Large intestine (tissue), 3 donors: ENCODE measurements around the gene EPM2A. TPM values are rescaled to one million over a fixed set of nuclear protein-coding genes. Genes with fewer than 3 reads are reported as not detected.
"Not testable (repeated sequence)": the region's sequence is repeated elsewhere in the genome, so short reads cannot be mapped to it uniquely, and the experiment has no call there.

Source experiments
- DNase-seq, 2 donors: peaks; one replicate each; pipeline versions ENCODE4 v3.0.0 to v3.0.0-alpha.2; 2013
- H3K27ac ChIP-seq: one replicate; pipeline ENCODE4 v1.5.1; 2013; ENCODE audit warnings: low read length
- H3K27me3 ChIP-seq: 2 replicates; pipeline ENCODE4 v1.6.1; 2013; ENCODE audit warnings: low read length; ENCODE audit not compliant: control insufficient read depth, insufficient read depth
- H3K36me3 ChIP-seq: 2 replicates; pipeline ENCODE4 v1.6.1; 2013; ENCODE audit warnings: low read length; ENCODE audit not compliant: control insufficient read depth, insufficient read depth
- H3K4me1 ChIP-seq: one replicate; pipeline ENCODE4 v1.6.1; 2013; ENCODE audit warnings: low read length; ENCODE audit not compliant: control insufficient read depth, insufficient read depth
- H3K4me3 ChIP-seq: one replicate; pipeline ENCODE4 v1.5.1; 2013; ENCODE audit warnings: low read length
- H3K9me3 ChIP-seq: one replicate; pipeline ENCODE4 v1.6.1; 2013; ENCODE audit warnings: mild to moderate bottlenecking, low read depth, low read length, moderate library complexity; ENCODE audit not compliant: control insufficient read depth
- WGBS: methylation state at CpG from one replicate; pipeline ENCODE4 v1.1.5; 2013; ENCODE audit warnings: low lambda C conversion rate; ENCODE audit not compliant: insufficient coverage; 5-methylcytosine and 5-hydroxymethylcytosine counted together
- polyA plus RNA-seq: library from polyadenylated mRNA; unstranded; fragments of 120-200 nt; gene quantifications from one replicate; pipeline ENCODE4 v1.2.1, GENCODE V29; 2013

EPM2A gene
- polyA plus RNA-seq, 1 donor = 7.0 TPM

GRCh38 chr6:145755682-145756081, 20.4 kb upstream of the EPM2A start:
- Histone ChIP-seq H3K27me3 (no peaks in the 10 kb centered on the region), H3K9me3 (no peaks in the 10 kb centered on the region), H3K36me3 (no peaks in the 10 kb centered on the region), H3K4me3 (no peak overlapping the region), H3K4me1 (no peaks in the 10 kb centered on the region), H3K27ac (no peak overlapping the region)
- DNase-seq = no peak

GRCh38 chr6:145752638-145753037, 17.3 kb upstream of the EPM2A start:
- DNase-seq = no peak
- no peak overlapping the region for H3K27ac ChIP-seq
- H3K9me3 ChIP-seq = no peaks in the 10 kb centered on the region
- H3K4me1 ChIP-seq = no peaks in the 10 kb centered on the region
- no peak overlapping the region for H3K4me3 ChIP-seq
- no CpG with 5 or more reads among the region's 2 CpGs for WGBS
- no peaks in the 10 kb centered on the region for H3K36me3 ChIP-seq
- H3K27me3 ChIP-seq = no peaks in the 10 kb centered on the region

DNA sequence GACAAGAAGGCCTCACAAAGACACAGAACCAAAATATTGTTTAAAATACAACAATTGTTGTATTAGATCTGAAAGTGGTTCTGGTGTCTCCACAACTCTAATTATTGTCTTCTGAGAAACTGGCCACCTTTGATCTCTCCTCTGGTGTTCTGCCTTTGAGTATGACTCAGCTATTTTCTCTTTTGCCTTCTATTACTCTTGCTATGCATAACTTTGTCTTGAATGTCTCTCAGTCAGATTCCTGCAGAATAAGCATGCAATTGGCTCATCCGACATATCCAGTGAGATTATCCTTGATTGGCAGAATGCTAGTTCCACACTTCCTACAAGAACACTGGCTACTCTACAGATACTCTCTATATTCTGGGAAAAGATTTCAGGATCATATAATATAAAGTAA, 14.3 kb upstream of the EPM2A start:
- no peaks in the 10 kb centered on the region for H3K27me3 ChIP-seq
- no CpG with 5 or more reads among the region's 1 CpG for WGBS
- H3K4me3 ChIP-seq = no peak overlapping the region
- no peaks in the 10 kb centered on the region for H3K9me3 ChIP-seq
- no peaks in the 10 kb centered on the region for H3K36me3 ChIP-seq
- H3K4me1 ChIP-seq = no peaks in the 10 kb centered on the region
- DNase-seq = peak; percentile 31 to 72
- no peak overlapping the region for H3K27ac ChIP-seq

GRCh38 chr6:145745861-145746260, 10.5 kb upstream of the EPM2A start:
- H3K4me1 ChIP-seq = no peaks in the 10 kb centered on the region
- DNase-seq = no peak
- no peaks in the 10 kb centered on the region for H3K9me3 ChIP-seq
- H3K36me3 ChIP-seq = no peaks in the 10 kb centered on the region
- WGBS = no CpG with 5 or more reads among the region's 1 CpG
- no peak overlapping the region for H3K27ac ChIP-seq
- no peaks in the 10 kb centered on the region for H3K27me3 ChIP-seq
- H3K4me3 ChIP-seq = no peak overlapping the region

DNA sequence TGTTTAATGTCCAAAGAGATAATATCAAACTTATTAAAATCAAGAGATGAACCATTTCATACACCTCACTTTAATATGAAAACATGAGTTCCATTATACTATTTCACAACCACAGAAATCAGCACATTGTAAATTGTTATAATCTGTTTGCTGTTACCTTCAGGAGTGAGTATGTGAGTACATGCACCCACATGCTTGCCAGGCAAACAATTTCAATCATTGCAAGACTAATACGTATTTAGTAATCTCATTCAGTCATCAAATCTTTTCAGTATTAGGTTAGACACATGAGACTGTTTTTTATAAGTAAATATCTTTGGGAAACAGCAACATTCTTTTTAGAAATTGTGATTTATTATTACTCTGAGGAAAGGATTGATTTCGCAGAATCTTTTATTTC, 9.3 kb upstream of the EPM2A start:
- Histone ChIP-seq H3K4me1 (no peaks in the 10 kb centered on the region), H3K27me3 (no peaks in the 10 kb centered on the region), H3K4me3 (no peak overlapping the region), H3K9me3 (no peaks in the 10 kb centered on the region), H3K36me3 (no peaks in the 10 kb centered on the region), H3K27ac (no peak overlapping the region)
- no CpG with 5 or more reads among the region's 2 CpGs for whole genome bisulfite sequencing
- no peak for DNase-seq

- no peak overlapping the region for H3K27ac ChIP-seq
- no peaks in the 10 kb centered on the region for H3K9me3 ChIP-seq
- H3K36me3 ChIP-seq = no peaks in the 10 kb centered on the region
- no peak overlapping the region for H3K4me3 ChIP-seq
- 100% methylated on average over 1 of the region's 2 CpGs for whole genome bisulfite sequencing
- no peaks in the 10 kb centered on the region for H3K27me3 ChIP-seq
- no peak for DNase-seq
- H3K4me1 ChIP-seq = no peaks in the 10 kb centered on the region
Measured at GRCh38 chr6:145743332-145743731, 8.0 kb upstream of the EPM2A start.

- H3K9me3 ChIP-seq, H3K4me3 ChIP-seq, H3K36me3 ChIP-seq, H3K27ac ChIP-seq, DNase-seq, H3K4me1 ChIP-seq, H3K27me3 ChIP-seq: not testable (repeated sequence)
- WGBS = no CpG with 5 or more reads among the region's 6 CpGs
Measured at GRCh38 chr6:145742472-145742871, 7.2 kb upstream of the EPM2A start.

DNA sequence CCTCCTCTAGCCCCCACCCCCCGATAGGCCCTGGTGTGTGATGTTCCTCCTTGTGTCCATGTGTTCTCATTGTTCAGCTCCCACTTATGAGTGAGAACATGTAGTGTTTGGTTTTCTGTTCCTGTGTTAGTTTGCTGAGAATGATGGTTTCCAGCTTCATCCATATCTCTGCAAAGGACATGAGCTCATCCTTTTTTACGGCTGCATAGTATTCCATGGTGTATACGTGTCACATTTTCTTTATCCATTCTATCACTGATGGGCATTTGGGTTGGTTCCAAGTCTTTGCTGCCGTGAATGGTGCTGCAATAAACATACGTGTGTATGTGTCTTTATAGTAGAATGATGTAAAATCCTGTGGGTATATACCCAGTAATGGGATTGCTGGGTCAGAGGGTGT, 4.4 kb upstream of the EPM2A start:
- H3K36me3 ChIP-seq, H3K27me3 ChIP-seq, H3K4me3 ChIP-seq, DNase-seq, H3K27ac ChIP-seq, H3K9me3 ChIP-seq, H3K4me1 ChIP-seq: not testable (repeated sequence)
- no CpG with 5 or more reads among the region's 5 CpGs for WGBS

- Histone ChIP-seq H3K36me3 (no peaks in the 10 kb centered on the region), H3K9me3 (no peaks in the 10 kb centered on the region), H3K27me3 (no peaks in the 10 kb centered on the region), H3K4me1 (no peaks in the 10 kb centered on the region), H3K4me3 (no peak overlapping the region), H3K27ac (no peak overlapping the region)
- DNase-seq = no peak
Measured at GRCh38 chr6:145738265-145738664, 2.9 kb upstream of the EPM2A start.

DNA sequence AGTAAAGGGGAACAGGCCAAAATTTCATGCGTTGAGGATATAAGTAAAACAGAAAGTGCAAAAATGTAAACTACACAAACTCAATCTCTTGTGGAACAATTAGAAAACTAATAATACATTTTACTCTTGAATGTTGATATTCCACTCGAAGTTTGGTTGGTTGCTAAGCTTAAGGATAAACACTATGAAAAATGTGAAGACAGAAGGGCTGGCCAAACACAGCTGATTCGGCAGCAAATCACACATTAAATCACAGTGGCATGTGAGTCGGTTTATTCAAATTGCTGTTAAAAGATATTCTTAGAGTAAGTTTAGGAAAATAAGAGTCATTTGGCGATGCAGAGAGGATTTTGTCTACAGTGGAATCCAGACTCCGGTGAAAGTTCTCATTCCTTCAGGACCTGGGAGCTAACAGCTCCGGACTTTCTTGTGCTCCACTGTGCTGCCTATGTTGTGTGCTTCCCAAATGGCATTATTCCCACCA, 1.4 kb upstream of the EPM2A start:
- no peaks in the 10 kb centered on the region for H3K9me3 ChIP-seq
- H3K4me3 ChIP-seq = no peak overlapping the region
- H3K27me3 ChIP-seq = no peaks in the 10 kb centered on the region
- H3K36me3 ChIP-seq = no peaks in the 10 kb centered on the region
- H3K27ac ChIP-seq = peak overlapping the region; percentile 98
- peak in 1 of 2 donors; percentile 49 for DNase-seq
- H3K4me1 ChIP-seq = no peaks in the 10 kb centered on the region
- WGBS = 80% methylated on average over 2 of the region's 7 CpGs

DNA sequence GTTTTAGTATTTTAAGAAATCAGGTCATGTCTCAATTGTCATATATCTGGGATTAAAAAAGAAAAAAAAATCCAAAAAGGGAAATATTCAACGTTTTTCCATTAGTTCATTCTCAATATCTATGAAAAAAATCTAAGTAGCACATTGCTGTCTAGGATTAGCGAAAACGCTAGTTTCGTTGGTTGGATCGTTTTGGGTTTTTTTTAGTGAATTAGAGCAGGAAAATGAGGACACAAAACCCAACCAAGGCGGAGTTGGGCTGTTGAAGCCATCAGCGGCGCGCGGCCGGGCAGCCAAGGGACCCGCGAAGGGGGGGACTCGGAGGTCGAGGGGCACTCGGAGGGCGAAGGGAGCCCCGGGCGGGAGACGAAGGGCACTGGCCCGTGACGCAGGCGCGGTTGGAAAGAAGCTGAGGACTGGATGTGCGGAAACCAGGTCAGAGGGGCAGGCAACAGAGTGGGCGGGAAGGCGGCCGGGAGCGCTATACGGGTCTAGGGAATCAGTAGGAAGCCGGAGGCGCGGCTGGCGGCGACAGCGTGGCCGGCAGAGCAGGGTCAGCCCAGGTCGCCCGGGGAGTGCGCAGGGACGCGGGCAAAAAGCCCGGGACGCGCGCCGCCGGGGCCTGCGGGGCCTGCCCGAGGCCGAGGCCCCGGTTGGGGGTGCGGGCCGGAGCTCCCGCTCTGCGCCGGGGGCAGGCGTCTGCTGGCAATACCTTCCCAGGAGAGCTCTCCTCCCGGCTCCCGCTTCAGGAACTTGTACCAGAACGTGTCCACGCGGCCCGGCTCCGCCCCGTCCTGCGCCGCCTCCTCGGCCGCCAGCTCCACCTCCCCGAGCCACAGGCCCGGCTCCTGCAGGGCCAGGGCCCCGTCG, 599 bp downstream of the EPM2A start:
- Histone ChIP-seq H3K27me3 (no peaks in the 10 kb centered on the region), H3K27ac (peak overlapping the region; percentile 99), H3K4me1 (no peaks in the 10 kb centered on the region), H3K36me3 (no peaks in the 10 kb centered on the region), H3K4me3 (peak overlapping the region; percentile 90), H3K9me3 (no peaks in the 10 kb centered on the region)
- peak; percentile 87 to 94 for DNase-seq
- 0% methylated on average over 1 of the region's 74 CpGs for WGBS
